IMR-90 (cell line): Measurements from ENCODE around the gene RBKS. TPM values are rescaled to one million over a fixed set of nuclear protein-coding genes. Genes with fewer than 3 reads are reported as not detected.

Source experiments
- ATAC-seq: fragments of 200-7000 bp; cut with Tn5 transposase; 2 replicates; pipeline ENCODE4 v1.9.1; 2020; ENCODE audit warnings: low read depth, mild to moderate bottlenecking, moderate library complexity
- BruUV-seq: library from RNA; stranded (reverse); fragments of 400-500 nt; replicated peaks from 2 replicates; lab custom pipeline; 2021; lab: Mats Ljungman, UMichigan
- CTCF ChIA-PET: fragments of 300-600 bp; formaldehyde crosslinking; extraction: SDS; loops from one replicate; lab custom pipeline; 2021; ENCODE audit warnings: antibody characterized with exemption; lab: Yijun Ruan, JAX
- POLR2A ChIA-PET: fragments of 300-600 bp; sonication (Branson Sonifier 250); formaldehyde crosslinking; loops from one replicate; lab custom pipeline; 2022; ENCODE audit warnings: antibody characterized with exemption; ENCODE audit not compliant: unreplicated experiment; lab: Charles Lee
- DNase-seq: peaks from one replicate; pipeline ENCODE4 v3.0.0; 2013
- H2AFZ ChIP-seq: replicated peaks from 2 replicates; pipeline ENCODE3; 2013; ENCODE audit warnings: low read length, mild to moderate bottlenecking; ENCODE audit not compliant: poor library complexity
- H2AK5ac ChIP-seq: 2 replicates; pipeline ENCODE4 v1.6.1; 2013; ENCODE audit warnings: low read depth, low read length, inconsistent platforms
- H2AK9ac ChIP-seq: replicated peaks from 2 replicates; pipeline ENCODE3; 2013; ENCODE audit warnings: mild to moderate bottlenecking, low read depth, low read length, moderate library complexity; ENCODE audit not compliant: poor library complexity
- H2BK120ac ChIP-seq: 2 replicates; pipeline ENCODE4 v1.6.1; 2013; ENCODE audit warnings: low read depth, low read length, inconsistent platforms
- H2BK15ac ChIP-seq: 3 replicates; pipeline ENCODE4 v1.6.1; 2013; ENCODE audit warnings: low read depth, low read length, inconsistent platforms
- H2BK20ac ChIP-seq: 2 replicates; pipeline ENCODE4 v1.6.1; 2013; ENCODE audit warnings: low read depth, mild to moderate bottlenecking, inconsistent platforms, low read length, moderate library complexity
- H2BK5ac ChIP-seq: 2 replicates; pipeline ENCODE4 v1.6.1; 2013; ENCODE audit warnings: mild to moderate bottlenecking, low read depth, low read length, inconsistent platforms; ENCODE audit not compliant: poor library complexity, severe bottlenecking
- H3K14ac ChIP-seq: replicated peaks from 2 replicates; pipeline ENCODE4 v1.6.1; 2013; ENCODE audit warnings: low read depth, low read length, inconsistent platforms
- H3K18ac ChIP-seq: 2 replicates; pipeline ENCODE4 v1.6.1; 2013; ENCODE audit warnings: low read depth, low read length, control low read depth
- H3K23ac ChIP-seq: 2 replicates; pipeline ENCODE4 v1.6.1; 2013; ENCODE audit warnings: low read depth, low read length, inconsistent platforms
- H3K27ac ChIP-seq: 2 replicates; pipeline ENCODE4 v1.5.1; 2013; ENCODE audit warnings: mild to moderate bottlenecking, control low read depth, low read length; ENCODE audit not compliant: insufficient read depth
- H3K27me3 ChIP-seq: 2 replicates; pipeline ENCODE4 v1.6.1; 2013; ENCODE audit warnings: low read length; ENCODE audit not compliant: control insufficient read depth, insufficient read depth
- H3K36me3 ChIP-seq: 2 replicates; pipeline ENCODE4 v1.6.1; 2013; ENCODE audit warnings: low read length, mixed read lengths; ENCODE audit not compliant: control insufficient read depth, insufficient read depth
- H3K4ac ChIP-seq: 2 replicates; pipeline ENCODE4 v1.6.1; 2013; ENCODE audit warnings: low read depth, low read length, inconsistent platforms
- H3K4me1 ChIP-seq: 2 replicates; pipeline ENCODE4 v1.6.1; 2013; ENCODE audit warnings: low read length, mixed read lengths; ENCODE audit not compliant: control insufficient read depth, insufficient read depth
- H3K4me2 ChIP-seq: 2 replicates; pipeline ENCODE4 v1.6.1; 2013; ENCODE audit warnings: low read depth, mild to moderate bottlenecking, control low read depth, low read length, moderate library complexity
- H3K4me3 ChIP-seq: 2 replicates; pipeline ENCODE4 v1.5.1; 2013; ENCODE audit warnings: low read depth, mild to moderate bottlenecking, control low read depth, low read length, moderate library complexity; ENCODE audit not compliant: insufficient read depth
- H3K56ac ChIP-seq: 2 replicates; pipeline ENCODE4 v1.6.1; 2013; ENCODE audit warnings: low read length, inconsistent platforms; ENCODE audit not compliant: insufficient read depth; ENCODE audit errors: extremely low read depth
- H3K79me1 ChIP-seq, 2 experiments: 2 replicates each; pipeline ENCODE4 v1.6.1; 2013; ENCODE audit warnings: low read length in 2 of 2, inconsistent platforms in 1 of 2, low read depth in 1 of 2
- H3K9ac ChIP-seq: 2 replicates; pipeline ENCODE4 v1.6.1; 2013; ENCODE audit warnings: low read depth, low read length, control low read depth
- H3K9me1 ChIP-seq: 2 replicates; pipeline ENCODE4 v1.6.1; 2013; ENCODE audit warnings: low read length, inconsistent platforms; ENCODE audit not compliant: insufficient read depth
- H3K9me3 ChIP-seq: 2 replicates; pipeline ENCODE4 v1.6.1; 2013; ENCODE audit warnings: low read length; ENCODE audit not compliant: control insufficient read depth, insufficient read depth
- H4K20me1 ChIP-seq: 2 replicates; pipeline ENCODE4 v1.6.1; 2013; ENCODE audit warnings: low read length, inconsistent platforms; ENCODE audit not compliant: insufficient read depth
- H4K5ac ChIP-seq: 2 replicates; pipeline ENCODE4 v1.6.1; 2013; ENCODE audit warnings: mild to moderate bottlenecking, low read depth, low read length, control low read depth
- H4K8ac ChIP-seq, 2 experiments: 2 replicates each; pipeline ENCODE4 v1.6.1; 2013; ENCODE audit warnings: low read depth in 2 of 2, low read length in 2 of 2, control low read depth in 1 of 2, inconsistent platforms in 1 of 2
- H4K91ac ChIP-seq: 2 replicates; pipeline ENCODE4 v1.6.1; 2013; ENCODE audit warnings: low read depth, low read length, inconsistent platforms; ENCODE audit not compliant: insufficient read depth
- BHLHE40 ChIP-seq: fragments of 150-350 bp; IDR thresholded peaks from 2 replicates; pipeline ENCODE4 v1.6.1; 2016; ENCODE audit warnings: mild to moderate bottlenecking, low read depth, low read length
- CHD1 ChIP-seq: IDR thresholded peaks from 2 replicates; pipeline ENCODE4 v1.6.1; 2012; ENCODE audit warnings: low read depth, low read length, improper control_type of control experiment
- FOS ChIP-seq: fragments of 150-350 bp; IDR thresholded peaks from 2 replicates; pipeline ENCODE4 v1.6.1; 2016; ENCODE audit warnings: low read depth, low read length
- MAZ ChIP-seq: IDR thresholded peaks from 2 replicates; pipeline ENCODE4 v1.6.1; 2012; ENCODE audit warnings: low read depth, mild to moderate bottlenecking, low read length, improper control_type of control experiment, moderate library complexity, borderline replicate concordance
- NFE2L2 ChIP-seq: fragments of 150-350 bp; IDR thresholded peaks from 2 replicates; pipeline ENCODE4 v1.6.1; 2016; ENCODE audit warnings: low read depth, mild to moderate bottlenecking, low read length
- POLR2A ChIP-seq: IDR thresholded peaks from 2 replicates; pipeline ENCODE4 v1.6.1; 2012; ENCODE audit warnings: mild to moderate bottlenecking, low read depth, low read length
- RAD21 ChIP-seq: IDR thresholded peaks from 2 replicates; pipeline ENCODE4 v1.6.1; 2012; ENCODE audit warnings: low read length, improper control_type of control experiment
- RCOR1 ChIP-seq: IDR thresholded peaks from 2 replicates; pipeline ENCODE4 v1.6.1; 2012; ENCODE audit warnings: mild to moderate bottlenecking, low read length, improper control_type of control experiment; ENCODE audit not compliant: insufficient replicate concordance
- SMC3 ChIP-seq: fragments of 150-350 bp; IDR thresholded peaks from 2 replicates; pipeline ENCODE4 v1.6.1; 2016; ENCODE audit warnings: low read depth, mild to moderate bottlenecking, antibody characterized with exemption, low read length, moderate library complexity
- WGBS, 2 experiments: methylation state at CpG; one replicate each; pipeline versions ENCODE4 v1.1.5 to v1.1.7; 2013; ENCODE audit warnings: missing lambda C conversion rate in 2 of 2; ENCODE audit not compliant: insufficient read length in 1 of 2; ENCODE audit errors: extremely low coverage in 2 of 2; 5-methylcytosine and 5-hydroxymethylcytosine counted together
- dilution Hi-C: fragments of 300-500 bp; cut with HindIII; formaldehyde crosslinking; loops from one replicate; pipeline ENCODE4 v1.14.3; 2018; ENCODE audit warnings: low sequenced_read_pairs; ENCODE audit not compliant: unreplicated experiment
- in situ Hi-C: fragments of 300-500 bp; cut with MboI; formaldehyde crosslinking; loops from 3 replicates; pipeline ENCODE4 v1.14.3; 2019; ENCODE audit warnings: low sequenced_read_pairs, inconsistent platforms, mixed read lengths
- intact Hi-C: fragments of 100-400 bp; cut with micrococcal nuclease; formaldehyde crosslinking; loops from 2 replicates; pipeline ENCODE4 v1.10.0; 2022
- polyA plus RNA-seq, 3 experiments: library from polyadenylated mRNA; depleted of rRNA; stranded (reverse); fragments of >200 nt; gene quantifications; 2 replicates each; pipeline ENCODE4 v1.2.3, GENCODE V29; 2012; ENCODE audit warnings: low replicate concordance in 1 of 3
- total RNA-seq: library from RNA; depleted of rRNA; stranded (reverse); fragments of >200 nt; gene quantifications from 2 replicates; pipeline ENCODE4 v1.2.3, GENCODE V29; 2012
- TF ChIP-seq, protein P1 (sequence below): conservative IDR thresholded peaks from 2 replicates; pipeline ENCODE4 v1.5.1; 2012; ENCODE audit warnings: mild to moderate bottlenecking, low read depth, low read length, improper control_type of control experiment

Gene RBKS
- total and polyA plus RNA-seq, 2 of the 4 experiments (the other 2 are of a cell fraction), result 1.1 to 1.4 TPM

DNA sequence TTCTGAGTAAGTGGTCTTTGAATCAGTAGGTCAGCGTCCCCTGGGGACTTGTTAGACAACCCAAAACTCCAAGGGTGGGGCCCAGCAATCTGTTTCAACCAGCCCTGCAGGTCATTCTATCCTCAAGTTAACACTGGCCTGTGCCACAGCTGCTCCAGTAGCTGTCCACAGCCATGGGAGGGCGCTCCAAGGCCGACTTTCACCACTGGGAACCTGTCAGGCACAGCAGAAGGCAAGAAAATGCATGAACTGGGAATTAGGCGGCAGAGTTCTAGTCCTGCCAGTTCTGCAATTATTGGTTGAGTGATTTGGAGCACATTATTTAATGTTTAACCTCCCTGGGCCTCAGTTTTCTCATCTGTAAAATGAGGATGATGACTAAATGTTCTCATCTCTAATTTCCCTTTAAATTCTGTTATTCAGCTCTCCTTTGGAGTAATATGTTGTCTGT, 136.0 kb downstream of the RBKS start:
- no peaks in the 10 kb centered on the region for H3K36me3 ChIP-seq
- no peak overlapping the region for H3K27ac ChIP-seq
- H3K4ac ChIP-seq, result peak overlapping the region; percentile 3; the same call in 1 of the 2 replicates
- peak; percentile 99 for ATAC-seq
- TF ChIP-seq, protein P1, sequence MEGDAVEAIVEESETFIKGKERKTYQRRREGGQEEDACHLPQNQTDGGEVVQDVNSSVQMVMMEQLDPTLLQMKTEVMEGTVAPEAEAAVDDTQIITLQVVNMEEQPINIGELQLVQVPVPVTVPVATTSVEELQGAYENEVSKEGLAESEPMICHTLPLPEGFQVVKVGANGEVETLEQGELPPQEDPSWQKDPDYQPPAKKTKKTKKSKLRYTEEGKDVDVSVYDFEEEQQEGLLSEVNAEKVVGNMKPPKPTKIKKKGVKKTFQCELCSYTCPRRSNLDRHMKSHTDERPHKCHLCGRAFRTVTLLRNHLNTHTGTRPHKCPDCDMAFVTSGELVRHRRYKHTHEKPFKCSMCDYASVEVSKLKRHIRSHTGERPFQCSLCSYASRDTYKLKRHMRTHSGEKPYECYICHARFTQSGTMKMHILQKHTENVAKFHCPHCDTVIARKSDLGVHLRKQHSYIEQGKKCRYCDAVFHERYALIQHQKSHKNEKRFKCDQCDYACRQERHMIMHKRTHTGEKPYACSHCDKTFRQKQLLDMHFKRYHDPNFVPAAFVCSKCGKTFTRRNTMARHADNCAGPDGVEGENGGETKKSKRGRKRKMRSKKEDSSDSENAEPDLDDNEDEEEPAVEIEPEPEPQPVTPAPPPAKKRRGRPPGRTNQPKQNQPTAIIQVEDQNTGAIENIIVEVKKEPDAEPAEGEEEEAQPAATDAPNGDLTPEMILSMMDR, result peak; percentile 96
- TF ChIP-seq RCOR1 (peak; percentile 78), BHLHE40 (no peak), MAZ (0 out of 2 replicates have a peak, but pooled peaks have one; percentile 41), RAD21 (peak; percentile 99), FOS (no peak), POLR2A (peak; percentile 61), NFE2L2 (no peak), SMC3 (peak; percentile 97), CHD1 (peak; percentile 92; the same call in 1 of the 2 replicates)
- in situ Hi-C loops (no loop called here), intact Hi-C loops (loop anchor here (1.0 to 10.0 kb wide), 5 partner anchors 471 to 698 kb away; no protein-coding TSS in a partner anchor), dilution Hi-C loops (no loop called here)
- no peak overlapping the region for H3K23ac ChIP-seq
- H2BK5ac ChIP-seq, result no peak overlapping the region
- H4K91ac ChIP-seq, result peak overlapping the region; percentile 58; the same call in 1 of the 2 replicates
- no peaks in the 10 kb centered on the region for H3K79me1 ChIP-seq
- no TSS peak for BruUV-seq
- peaks cover 5% of the 10 kb centered on the region for H3K4me1 ChIP-seq
- H2BK15ac ChIP-seq, result peak overlapping the region; percentile 94; the same call in 1 of the 3 replicates
- no peaks in the 10 kb centered on the region for H4K20me1 ChIP-seq
- H4K8ac ChIP-seq, result no peak overlapping the region; a peak in 1 of 4 replicates
- no peaks in the 10 kb centered on the region for H3K27me3 ChIP-seq
- peak overlapping the region; percentile 5; the same call in 1 of the 2 replicates for H2BK20ac ChIP-seq
- H3K4me2 ChIP-seq, result no peak overlapping the region
- WGBS, 2 experiments, result no CpG with 5 or more reads among the region's 4 CpGs
- H3K9me3 ChIP-seq, result peaks cover 4% of the 10 kb centered on the region
- peak overlapping the region; percentile 44; the same call in 1 of the 2 replicates for H2AK5ac ChIP-seq
- no peak overlapping the region for H3K56ac ChIP-seq
- ChIA-PET CTCF (interaction anchor here (1.2 to 2.2 kb wide), 4 partner anchors 9 to 50 kb away, joined by 3 to 8 read pairs (median 4); no protein-coding TSS in a partner anchor), POLR2A (no interaction called here)
- peak overlapping the region; percentile 61; the same call in 1 of the 2 replicates for H2BK120ac ChIP-seq
- DNase-seq, result peak; percentile 80
- H3K14ac ChIP-seq, result no peak overlapping the region; the same call in 1 of the 2 replicates
- no peak overlapping the region for H3K4me3 ChIP-seq
- H2AK9ac ChIP-seq, result peak overlapping the region; percentile 51
- H3K9me1 ChIP-seq, result no peaks in the 10 kb centered on the region
- no peak overlapping the region for H4K5ac ChIP-seq
- H3K18ac ChIP-seq, result no peak overlapping the region
- H3K9ac ChIP-seq, result no peak overlapping the region
- H2AFZ ChIP-seq, result peak overlapping the region; percentile 71
